MM.1S (cell line): ENCODE measurements around the gene RPP38.

Source experiments
- DNase-seq: peaks from one replicate; pipeline ENCODE4 v3.0.0-alpha.2; 2015
- H2AFZ ChIP-seq: fragments of 300-600 bp; sonication (generic); 2 replicates; pipeline ENCODE4 v1.6.0; 2016; ENCODE audit warnings: antibody characterized with exemption, low read length
- H3F3A ChIP-seq: fragments of 300-600 bp; sonication (generic); 2 replicates; pipeline ENCODE4 v1.6.1; 2016; ENCODE audit warnings: mild to moderate bottlenecking, antibody characterized with exemption, low read length, moderate library complexity, mixed read lengths; ENCODE audit not compliant: insufficient read depth
- H3K27ac ChIP-seq: fragments of 300-600 bp; sonication (generic); 2 replicates; pipeline ENCODE4 v1.5.1; 2016; ENCODE audit warnings: mild to moderate bottlenecking, low read length
- H3K27me3 ChIP-seq: fragments of 300-600 bp; sonication (generic); replicated peaks from 2 replicates; pipeline ENCODE4 v1.6.0; 2016; ENCODE audit warnings: low read length; ENCODE audit not compliant: insufficient read depth
- H3K36me3 ChIP-seq: fragments of 300-600 bp; sonication (generic); replicated peaks from 2 replicates; pipeline ENCODE4 v1.6.1; 2016; ENCODE audit warnings: mild to moderate bottlenecking, low read length, mixed read lengths; ENCODE audit not compliant: insufficient read depth
- H3K4me1 ChIP-seq: fragments of 300-600 bp; sonication (generic); 2 replicates; pipeline ENCODE4 v1.6.1; 2016; ENCODE audit warnings: low read length, mixed read lengths
- H3K4me2 ChIP-seq: fragments of 300-600 bp; sonication (generic); 2 replicates; pipeline ENCODE4 v1.6.0; 2016; ENCODE audit warnings: low read depth, low read length
- H3K4me3 ChIP-seq: fragments of 300-600 bp; sonication (generic); 2 replicates; pipeline ENCODE4 v1.5.1; 2016; ENCODE audit warnings: low read length, mixed read lengths
- H3K79me2 ChIP-seq: fragments of 300-600 bp; sonication (generic); 2 replicates; pipeline ENCODE4 v1.6.1; 2016; ENCODE audit warnings: mixed run types, low read length, mixed read lengths
- H3K9ac ChIP-seq: fragments of 300-600 bp; sonication (generic); 2 replicates; pipeline ENCODE4 v1.6.1; 2016; ENCODE audit warnings: low read length, mixed read lengths
- H3K9me2 ChIP-seq: fragments of 300-600 bp; sonication (generic); replicated peaks from 2 replicates; pipeline ENCODE4 v1.6.1; 2016; ENCODE audit warnings: mild to moderate bottlenecking, low read length, mixed read lengths; ENCODE audit not compliant: insufficient read depth
- H3K9me3 ChIP-seq: fragments of 300-600 bp; sonication (generic); replicated peaks from 2 replicates; pipeline ENCODE4 v1.6.1; 2016; ENCODE audit warnings: mild to moderate bottlenecking, low read length, mixed read lengths; ENCODE audit not compliant: insufficient read depth
- H4K20me1 ChIP-seq: fragments of 300-600 bp; sonication (generic); 2 replicates; pipeline ENCODE4 v1.6.1; 2016; ENCODE audit warnings: mild to moderate bottlenecking, low read length, moderate library complexity, mixed read lengths; ENCODE audit not compliant: insufficient read depth
- EZH2 ChIP-seq: fragments of 300-600 bp; sonication (generic); optimal IDR thresholded peaks from 2 replicates; pipeline ENCODE3; 2017; ENCODE audit warnings: low read depth, mild to moderate bottlenecking, antibody characterized with exemption, low read length, mixed read lengths
- EZH2phosphoT487 ChIP-seq: fragments of 300-600 bp; sonication (generic); IDR thresholded peaks from 2 replicates; pipeline ENCODE4 v1.6.1; 2018; ENCODE audit warnings: antibody characterized with exemption, low read length
- TF ChIP-seq, protein P1 (sequence below): fragments of 300-600 bp; sonication (generic); IDR thresholded peaks from 2 replicates; pipeline ENCODE4 v1.5.1; 2016; ENCODE audit warnings: antibody characterized with exemption, low read length, mixed read lengths

The RPP38 gene

DNA sequence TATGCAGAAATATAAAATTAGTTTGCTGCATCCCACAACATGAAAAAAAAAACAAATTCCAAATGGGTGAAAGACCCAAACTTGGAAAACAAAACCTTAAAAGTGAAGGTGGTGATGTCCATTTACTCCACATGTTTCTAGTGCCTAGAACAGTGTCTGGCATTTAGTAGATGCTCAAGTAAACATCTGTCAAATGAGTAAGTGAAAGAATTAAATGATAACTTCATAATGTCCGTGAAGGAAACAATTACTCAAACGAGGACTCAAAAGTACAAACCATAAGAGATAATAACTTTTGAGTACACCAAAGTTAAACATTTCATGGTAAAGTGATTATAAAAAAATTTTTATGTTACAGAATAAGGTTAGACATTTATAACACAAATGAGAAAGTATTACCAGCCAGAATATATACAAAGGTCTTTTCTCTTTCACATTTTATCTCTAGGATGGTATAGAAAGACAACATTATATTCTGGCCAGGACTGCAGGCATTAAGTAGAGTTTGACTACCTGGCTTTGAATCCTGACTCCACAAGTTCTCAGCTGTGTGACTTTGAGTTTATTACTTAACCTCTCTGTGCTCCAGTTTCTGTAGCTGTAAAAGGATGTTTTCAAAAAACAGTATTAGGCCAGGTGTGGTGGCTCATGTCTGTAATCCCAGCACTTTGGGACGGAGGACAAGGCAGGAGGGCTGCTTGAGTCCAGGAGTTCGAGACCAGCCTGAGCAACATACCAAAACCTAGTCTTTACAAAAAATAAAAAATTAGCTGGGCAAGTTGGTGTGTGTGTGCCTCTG, 50.6 kb downstream of the RPP38 start:
- no peak overlapping the region for H3K9ac ChIP-seq
- H3K36me3 ChIP-seq, result no peaks in the 10 kb centered on the region
- no peaks in the 10 kb centered on the region for H3K4me1 ChIP-seq
- no peaks in the 10 kb centered on the region for H4K20me1 ChIP-seq
- 0 out of 2 replicates have a peak, but pooled peaks cover 10% of the 10 kb centered on the region for H3K79me2 ChIP-seq
- H3K4me2 ChIP-seq, result no peak overlapping the region
- no peak for DNase-seq
- no peak overlapping the region for H3K27ac ChIP-seq
- H3K9me3 ChIP-seq, result no peaks in the 10 kb centered on the region
- no peaks in the 10 kb centered on the region for H3K27me3 ChIP-seq
- TF ChIP-seq, protein P1, sequence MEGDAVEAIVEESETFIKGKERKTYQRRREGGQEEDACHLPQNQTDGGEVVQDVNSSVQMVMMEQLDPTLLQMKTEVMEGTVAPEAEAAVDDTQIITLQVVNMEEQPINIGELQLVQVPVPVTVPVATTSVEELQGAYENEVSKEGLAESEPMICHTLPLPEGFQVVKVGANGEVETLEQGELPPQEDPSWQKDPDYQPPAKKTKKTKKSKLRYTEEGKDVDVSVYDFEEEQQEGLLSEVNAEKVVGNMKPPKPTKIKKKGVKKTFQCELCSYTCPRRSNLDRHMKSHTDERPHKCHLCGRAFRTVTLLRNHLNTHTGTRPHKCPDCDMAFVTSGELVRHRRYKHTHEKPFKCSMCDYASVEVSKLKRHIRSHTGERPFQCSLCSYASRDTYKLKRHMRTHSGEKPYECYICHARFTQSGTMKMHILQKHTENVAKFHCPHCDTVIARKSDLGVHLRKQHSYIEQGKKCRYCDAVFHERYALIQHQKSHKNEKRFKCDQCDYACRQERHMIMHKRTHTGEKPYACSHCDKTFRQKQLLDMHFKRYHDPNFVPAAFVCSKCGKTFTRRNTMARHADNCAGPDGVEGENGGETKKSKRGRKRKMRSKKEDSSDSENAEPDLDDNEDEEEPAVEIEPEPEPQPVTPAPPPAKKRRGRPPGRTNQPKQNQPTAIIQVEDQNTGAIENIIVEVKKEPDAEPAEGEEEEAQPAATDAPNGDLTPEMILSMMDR, result no peak
- TF ChIP-seq EZH2phosphoT487, result no peak
- no peak for TF ChIP-seq EZH2
- no peak overlapping the region for H3K4me3 ChIP-seq
- H3F3A ChIP-seq, result no peaks in the 10 kb centered on the region
- H2AFZ ChIP-seq, result no peak overlapping the region
- no peaks in the 10 kb centered on the region for H3K9me2 ChIP-seq

DNA sequence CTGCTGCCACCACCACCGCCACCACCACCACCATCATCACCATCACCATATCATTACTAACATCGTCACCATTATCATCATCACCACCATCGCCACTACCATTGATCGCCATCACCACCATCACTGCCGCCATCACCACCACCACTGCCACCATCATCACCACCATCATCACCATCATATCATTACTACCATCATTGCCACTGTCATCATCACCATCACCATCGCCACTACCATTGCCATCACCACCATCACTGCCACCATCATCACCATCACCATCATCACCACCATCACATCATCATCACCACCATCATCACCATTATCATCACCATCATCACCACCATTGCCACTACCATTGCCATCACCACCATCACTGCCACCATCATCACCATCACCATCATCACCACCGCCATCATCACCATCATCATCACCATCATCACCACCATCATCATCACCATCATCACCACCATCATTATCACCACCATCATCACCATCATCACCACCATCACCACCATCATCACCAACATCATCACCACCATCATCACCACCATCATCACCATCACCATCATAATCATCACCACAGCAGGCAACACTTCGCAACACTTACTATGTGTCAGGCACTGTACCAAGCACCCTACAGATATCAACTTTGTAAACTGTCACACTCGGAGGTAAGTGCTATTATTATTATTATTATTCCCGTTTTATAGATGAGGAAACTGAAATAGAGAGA, 52.1 kb downstream of the RPP38 start:
- no peaks in the 10 kb centered on the region for H3K4me1 ChIP-seq
- 0 out of 2 replicates have a peak, but pooled peaks cover 10% of the 10 kb centered on the region for H3K79me2 ChIP-seq
- H3K27ac ChIP-seq, result no peak overlapping the region
- H3K4me2 ChIP-seq, result no peak overlapping the region
- no peaks in the 10 kb centered on the region for H3K27me3 ChIP-seq
- H3F3A ChIP-seq, result no peaks in the 10 kb centered on the region
- H3K9me2 ChIP-seq, result no peaks in the 10 kb centered on the region
- no peaks in the 10 kb centered on the region for H4K20me1 ChIP-seq
- H3K9me3 ChIP-seq, result no peaks in the 10 kb centered on the region
- TF ChIP-seq, protein P1, result no peak
- no peak for TF ChIP-seq EZH2phosphoT487
- TF ChIP-seq EZH2, result no peak
- no peak overlapping the region for H3K9ac ChIP-seq
- H2AFZ ChIP-seq, result no peak overlapping the region
- H3K4me3 ChIP-seq, result no peak overlapping the region
- no peak for DNase-seq
- no peaks in the 10 kb centered on the region for H3K36me3 ChIP-seq

DNA sequence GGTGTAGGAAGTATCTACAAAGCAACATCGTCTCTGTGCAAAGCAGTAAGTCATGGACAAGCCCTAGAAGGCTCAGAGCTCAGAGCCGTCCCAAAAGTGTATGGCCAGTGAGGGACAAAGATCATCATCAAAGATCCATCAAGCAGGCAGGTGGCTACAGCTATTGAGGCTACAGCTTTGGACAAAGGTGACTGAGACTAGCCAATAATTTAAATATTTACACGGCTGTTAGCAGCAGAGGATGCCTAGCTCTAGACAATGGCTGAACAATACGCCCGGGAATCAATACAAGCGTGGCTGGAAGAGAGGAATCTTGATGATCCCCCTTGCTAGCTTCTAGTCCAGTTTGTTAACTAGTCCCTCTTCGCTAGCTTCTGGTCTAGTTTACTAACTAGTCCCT, 53.4 kb downstream of the RPP38 start:
- no peak overlapping the region for H2AFZ ChIP-seq
- no peak overlapping the region for H3K4me3 ChIP-seq
- no peaks in the 10 kb centered on the region for H3K27me3 ChIP-seq
- H3K79me2 ChIP-seq, result 0 out of 2 replicates have a peak, but pooled peaks cover 8% of the 10 kb centered on the region
- H3K27ac ChIP-seq, result no peak overlapping the region
- no peaks in the 10 kb centered on the region for H3K9me3 ChIP-seq
- H3K9ac ChIP-seq, result no peak overlapping the region
- H3F3A ChIP-seq, result no peaks in the 10 kb centered on the region
- TF ChIP-seq EZH2 (no peak), EZH2phosphoT487 (no peak)
- TF ChIP-seq, protein P1, result no peak
- H3K9me2 ChIP-seq, result no peaks in the 10 kb centered on the region
- H3K4me2 ChIP-seq, result no peak overlapping the region
- H3K36me3 ChIP-seq, result no peaks in the 10 kb centered on the region
- DNase-seq, result no peak
- no peaks in the 10 kb centered on the region for H4K20me1 ChIP-seq
- H3K4me1 ChIP-seq, result no peaks in the 10 kb centered on the region
